Chondrocyte (in vitro differentiated cells): ENCODE data around the gene PPDPF. TPM values are rescaled to one million over a fixed set of nuclear protein-coding genes. Genes with fewer than 3 reads are reported as not detected.
"Not testable (repeated sequence)": the region's sequence is repeated elsewhere in the genome, so short reads cannot be mapped to it uniquely, and the experiment has no call there.

Source experiments
- DNase-seq: peaks from one replicate; pipeline ENCODE4 v3.0.0; 2021; ENCODE audit warnings: mixed read lengths, low spot score
- H3K27ac Mint-ChIP-seq: one replicate; pipeline ENCODE4 v1.8.0; 2021; ENCODE audit warnings: mild to moderate bottlenecking, moderate library complexity, mixed read lengths; ENCODE audit not compliant: unreplicated experiment
- H3K27me3 Mint-ChIP-seq: 2 replicates; pipeline ENCODE4 v1.8.0; 2021; ENCODE audit warnings: low read depth, mixed read lengths
- H3K36me3 Mint-ChIP-seq: 2 replicates; pipeline ENCODE4 v1.8.0; 2021; ENCODE audit warnings: low read depth, mixed read lengths
- H3K4me1 Mint-ChIP-seq: 2 replicates; pipeline ENCODE4 v1.8.0; 2021; ENCODE audit warnings: low read depth, mild to moderate bottlenecking, mixed read lengths
- H3K4me3 Mint-ChIP-seq: one replicate; pipeline ENCODE4 v1.8.0; 2021; ENCODE audit warnings: mild to moderate bottlenecking, moderate library complexity, mixed read lengths; ENCODE audit not compliant: unreplicated experiment
- H3K9me3 Mint-ChIP-seq: 2 replicates; pipeline ENCODE4 v1.8.0; 2021; ENCODE audit warnings: low read depth, mixed read lengths
- total RNA-seq: library from RNA; stranded (reverse); gene quantifications from 3 replicates; pipeline ENCODE4 v1.2.1, GENCODE V29; 2021
- TF ChIP-seq, protein P1 (sequence below): fragments of 200-600 bp; sonication (generic); IDR thresholded peaks from 2 replicates; pipeline ENCODE4 v1.5.0; 2021; ENCODE audit warnings: antibody characterized with exemption, mild to moderate bottlenecking, moderate library complexity

Gene PPDPF
- total RNA-seq, 1 donor from 2014 or later = 261 TPM

DNA sequence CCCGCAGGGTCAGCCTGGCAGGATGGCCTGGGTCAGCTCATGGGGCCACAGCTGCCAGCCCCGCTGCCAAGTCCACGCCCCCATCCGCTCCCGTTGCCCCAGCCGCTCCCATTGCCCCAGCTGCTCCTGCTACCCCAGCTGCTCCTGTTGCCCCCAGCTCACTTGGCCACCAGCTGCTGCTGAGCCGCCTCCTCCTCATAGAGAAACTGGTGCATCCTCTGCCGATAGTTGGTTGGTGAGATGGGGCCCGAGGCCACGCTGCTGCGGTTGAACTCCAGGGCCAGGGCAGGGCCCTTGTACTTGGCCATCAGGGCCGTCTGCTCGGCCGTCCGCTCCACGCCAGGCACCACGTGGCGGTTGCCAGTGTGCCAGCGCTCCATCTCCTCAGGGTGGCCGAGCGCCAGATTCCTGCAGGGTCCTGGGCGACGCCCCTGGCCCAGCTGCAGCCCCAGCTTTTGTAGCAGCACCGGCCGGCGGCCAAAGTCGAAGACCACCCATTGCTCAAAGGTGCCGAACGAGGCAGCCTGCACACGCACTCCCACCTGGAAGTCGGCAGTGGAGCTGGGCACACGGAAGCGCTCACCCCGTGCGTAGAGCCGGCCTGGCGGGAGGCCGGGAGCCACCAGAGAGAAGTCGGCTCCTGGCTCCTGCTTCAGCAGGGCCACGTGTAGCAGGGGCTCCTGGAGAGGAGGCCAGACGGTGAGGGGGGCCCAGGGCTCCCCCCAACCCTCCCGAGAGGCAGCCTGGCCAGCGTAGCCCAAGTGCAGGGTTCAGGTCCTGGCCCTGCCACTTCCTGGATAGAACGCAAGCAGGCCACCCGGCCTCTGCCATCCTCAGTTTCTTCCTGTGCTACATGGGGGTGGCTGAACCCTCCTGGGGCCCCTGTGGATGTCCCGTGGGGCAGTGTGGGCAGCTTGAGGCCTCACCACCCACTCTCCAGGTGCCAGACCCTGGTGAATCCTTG lies 48.7 kb downstream of the PPDPF start:
- H3K4me1 Mint-ChIP-seq = peaks cover 3% of the 10 kb centered on the region
- no peak overlapping the region for H3K27ac Mint-ChIP-seq
- H3K36me3 Mint-ChIP-seq = no peaks in the 10 kb centered on the region
- H3K9me3 Mint-ChIP-seq = no peaks in the 10 kb centered on the region
- H3K27me3 Mint-ChIP-seq = no peaks in the 10 kb centered on the region
- TF ChIP-seq, protein P1, sequence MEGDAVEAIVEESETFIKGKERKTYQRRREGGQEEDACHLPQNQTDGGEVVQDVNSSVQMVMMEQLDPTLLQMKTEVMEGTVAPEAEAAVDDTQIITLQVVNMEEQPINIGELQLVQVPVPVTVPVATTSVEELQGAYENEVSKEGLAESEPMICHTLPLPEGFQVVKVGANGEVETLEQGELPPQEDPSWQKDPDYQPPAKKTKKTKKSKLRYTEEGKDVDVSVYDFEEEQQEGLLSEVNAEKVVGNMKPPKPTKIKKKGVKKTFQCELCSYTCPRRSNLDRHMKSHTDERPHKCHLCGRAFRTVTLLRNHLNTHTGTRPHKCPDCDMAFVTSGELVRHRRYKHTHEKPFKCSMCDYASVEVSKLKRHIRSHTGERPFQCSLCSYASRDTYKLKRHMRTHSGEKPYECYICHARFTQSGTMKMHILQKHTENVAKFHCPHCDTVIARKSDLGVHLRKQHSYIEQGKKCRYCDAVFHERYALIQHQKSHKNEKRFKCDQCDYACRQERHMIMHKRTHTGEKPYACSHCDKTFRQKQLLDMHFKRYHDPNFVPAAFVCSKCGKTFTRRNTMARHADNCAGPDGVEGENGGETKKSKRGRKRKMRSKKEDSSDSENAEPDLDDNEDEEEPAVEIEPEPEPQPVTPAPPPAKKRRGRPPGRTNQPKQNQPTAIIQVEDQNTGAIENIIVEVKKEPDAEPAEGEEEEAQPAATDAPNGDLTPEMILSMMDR = no peak
- H3K4me3 Mint-ChIP-seq = no peak overlapping the region
- DNase-seq = no peak

DNA sequence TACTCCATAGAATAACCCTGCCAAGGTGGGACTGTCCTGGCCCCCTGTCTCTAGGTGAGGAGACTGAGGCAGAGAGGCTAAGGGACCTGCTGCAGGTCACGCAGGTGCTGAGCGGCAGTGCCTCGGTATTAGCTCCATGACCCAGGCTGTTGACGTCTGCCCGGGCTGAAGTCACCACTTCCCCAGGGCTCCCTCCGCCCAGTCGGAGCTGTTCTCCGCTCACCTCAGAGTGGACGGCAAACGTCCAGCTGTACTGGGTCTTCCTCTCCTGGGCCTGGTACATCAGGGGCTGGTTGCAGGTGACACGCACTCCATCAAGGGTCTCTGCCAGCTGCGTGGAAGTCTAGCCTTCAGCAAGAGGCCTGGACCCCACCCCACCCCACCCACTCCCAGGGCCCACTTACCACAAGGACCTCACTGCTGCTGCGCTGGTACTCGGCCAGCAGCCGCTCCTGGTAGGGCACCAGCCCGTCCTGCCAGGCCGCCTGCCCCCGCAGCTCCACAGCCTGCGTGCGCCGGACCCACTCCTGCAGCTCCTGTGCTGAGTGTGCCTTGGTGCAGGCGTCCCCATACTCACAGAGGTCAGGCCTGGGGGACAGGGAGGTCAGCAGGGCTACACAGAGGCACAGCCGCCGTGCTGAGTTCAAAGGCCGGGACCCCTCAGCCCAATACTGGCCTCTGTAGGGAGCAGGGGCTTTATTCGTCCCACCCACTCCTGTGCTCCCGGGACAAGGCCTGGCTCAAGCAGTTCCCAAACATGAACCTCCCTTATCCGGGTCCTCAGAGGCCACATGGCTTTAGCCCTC lies 49.9 kb downstream of the PPDPF start:
- no peak overlapping the region for H3K27ac Mint-ChIP-seq
- DNase-seq = no peak
- H3K9me3 Mint-ChIP-seq = no peaks in the 10 kb centered on the region
- no peak overlapping the region for H3K4me3 Mint-ChIP-seq
- TF ChIP-seq, protein P1 = no peak
- H3K27me3 Mint-ChIP-seq = no peaks in the 10 kb centered on the region
- H3K4me1 Mint-ChIP-seq = peaks cover 9% of the 10 kb centered on the region
- no peaks in the 10 kb centered on the region for H3K36me3 Mint-ChIP-seq

DNA sequence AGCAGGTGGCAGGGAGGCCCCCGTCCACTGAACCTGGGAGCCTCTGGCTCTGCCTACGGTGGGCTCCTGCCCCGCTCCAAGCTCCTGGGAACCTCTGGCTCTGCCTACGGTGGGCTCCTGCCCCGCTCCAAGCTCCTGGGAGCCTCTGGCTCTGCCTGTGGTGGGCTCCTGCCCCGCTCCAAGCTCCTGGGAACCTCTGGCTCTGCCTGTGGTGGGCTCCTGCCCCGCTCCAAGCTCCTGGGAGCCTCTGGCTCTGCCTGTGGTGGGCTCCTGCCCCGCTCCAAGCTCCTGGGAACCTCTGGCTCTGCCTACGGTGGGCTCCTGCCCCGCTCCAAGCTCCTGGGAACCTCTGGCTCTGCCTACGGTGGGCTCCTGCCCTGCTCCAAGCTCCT lies 50.5 kb downstream of the PPDPF start:
- not testable (repeated sequence) for H3K27ac Mint-ChIP-seq, H3K9me3 Mint-ChIP-seq, H3K36me3 Mint-ChIP-seq, H3K4me3 Mint-ChIP-seq, DNase-seq, H3K27me3 Mint-ChIP-seq
- H3K4me1 Mint-ChIP-seq = peaks cover 13% of the 10 kb centered on the region

Other genes with a start within 250 kb of the PPDPF start
- gene ARFGAP1, start 248.0 kb upstream of the PPDPF start, total RNA-seq = 117 to 186 TPM (median 124 TPM) in 3 replicates
- gene COL20A1, start 227.6 kb upstream of the PPDPF start, total RNA-seq = 0.21 TPM in 1 of 3 replicates, not detected in the others
- not detected in 3 replicates for gene CHRNA4, start 159.4 kb upstream of the PPDPF start, total RNA-seq
- gene KCNQ2, start 48.1 kb upstream of the PPDPF start, total RNA-seq = not detected in 3 replicates
- gene EEF1A2, start 21.7 kb upstream of the PPDPF start, total RNA-seq = 0.34 to 6.5 TPM (median 5.5 TPM) in 3 replicates
- gene PTK6, start 16.6 kb downstream of the PPDPF start, total RNA-seq = not detected in 3 replicates
- not detected in 3 replicates for gene SRMS, start 27.0 kb downstream of the PPDPF start, total RNA-seq
- 0.25 to 0.38 TPM in 2 of 3 replicates, not detected in the other for gene FNDC11, start 33.4 kb downstream of the PPDPF start, total RNA-seq
- 13.6 to 18.1 TPM (median 14.9 TPM) in 3 replicates for gene HELZ2, start 53.5 kb downstream of the PPDPF start, total RNA-seq
- gene GMEB2, start 106.3 kb downstream of the PPDPF start, total RNA-seq = 7.8 to 8.5 TPM (median 7.9 TPM) in 3 replicates
- 7.8 to 15.0 TPM (median 7.8 TPM) in 3 replicates for gene STMN3, start 132.7 kb downstream of the PPDPF start, total RNA-seq
- gene RTEL1, start 137.5 kb downstream of the PPDPF start, total RNA-seq = 20.4 to 45.3 TPM (median 21.9 TPM) in 3 replicates
- 0.79 to 0.99 TPM in 2 of 3 replicates, not detected in the other for gene TNFRSF6B, start 175.9 kb downstream of the PPDPF start, total RNA-seq
- 37.8 to 47.4 TPM (median 39.8 TPM) in 3 replicates for gene ARFRP1, start 187.2 kb downstream of the PPDPF start, total RNA-seq
- 19.2 to 25.6 TPM (median 20.6 TPM) in 3 replicates for gene ZGPAT, start 187.3 kb downstream of the PPDPF start, total RNA-seq
- gene LIME1, start 215.9 kb downstream of the PPDPF start, total RNA-seq = 6.8 to 9.7 TPM (median 7.1 TPM) in 3 replicates
- gene SLC2A4RG, start 219.0 kb downstream of the PPDPF start, total RNA-seq = 90.7 to 105 TPM (median 101 TPM) in 3 replicates